ENCODE results near the gene SNX25.

The SNX25 gene

GRCh38 chr4:185371702-185372101, 162.3 kb downstream of the SNX25 start:
- no peak for DNase-seq (ENCODE audit: low read depth)
- TF ChIP-seq CTCF (conservative IDR thresholded peaks at IDR 0.05; ENCODE audit: control insufficient read depth, insufficient read depth, low read depth, low read length), result no peak
- H3K4me3 ChIP-seq (ENCODE audit: control insufficient read depth, low read depth, low read length), result no peak overlapping the region

- no peak for TF ChIP-seq CTCF (conservative IDR thresholded peaks at IDR 0.05; ENCODE audit: control insufficient read depth, insufficient read depth, low read depth, low read length)
- no peak overlapping the region for H3K4me3 ChIP-seq (ENCODE audit: control insufficient read depth, low read depth, low read length)
- DNase-seq (ENCODE audit: low read depth), result no peak
Measured at GRCh38 chr4:185374027-185374426, 164.6 kb downstream of the SNX25 start.

- DNase-seq (ENCODE audit: low read depth), result no peak
- no peak for TF ChIP-seq CTCF (conservative IDR thresholded peaks at IDR 0.05; ENCODE audit: control insufficient read depth, insufficient read depth, low read depth, low read length)
Measured at GRCh38 chr4:185374573-185374972, 165.2 kb downstream of the SNX25 start.

GRCh38 chr4:185378264-185378663, 168.9 kb downstream of the SNX25 start:
- no peak for DNase-seq (ENCODE audit: low read depth)
- no peak for TF ChIP-seq CTCF (conservative IDR thresholded peaks at IDR 0.05; ENCODE audit: control insufficient read depth, insufficient read depth, low read depth, low read length)
- H3K4me3 ChIP-seq (ENCODE audit: control insufficient read depth, low read depth, low read length), result no peak overlapping the region

More at GRCh38 chr4:185374573-185374972, 165.2 kb downstream of the SNX25 start:
- H3K4me3 ChIP-seq (ENCODE audit: control insufficient read depth, low read depth, low read length), result no peak overlapping the region

GRCh38 chr4:185379326-185380295, 170.2 kb downstream of the SNX25 start:
- TF ChIP-seq CTCF (conservative IDR thresholded peaks at IDR 0.05; ENCODE audit: control insufficient read depth, insufficient read depth, low read depth, low read length), result no peak
- no peak for DNase-seq (ENCODE audit: low read depth)

GRCh38 chr4:185380320-185380719, 170.9 kb downstream of the SNX25 start:
- TF ChIP-seq CTCF (conservative IDR thresholded peaks at IDR 0.05; ENCODE audit: control insufficient read depth, insufficient read depth, low read depth, low read length), result no peak
- no peak for DNase-seq (ENCODE audit: low read depth)
- no peak overlapping the region for H3K4me3 ChIP-seq (ENCODE audit: control insufficient read depth, low read depth, low read length)

More at GRCh38 chr4:185379326-185380295, 170.2 kb downstream of the SNX25 start:
- no peak overlapping the region for H3K4me3 ChIP-seq (ENCODE audit: control insufficient read depth, low read depth, low read length)

Data from fibroblast of mammary gland (primary cell).